HG03175 (cell line): Measurements from ENCODE around the gene AGAP1.

Experiments
- ATAC-seq: cut with Tn5 transposase; IDR thresholded peaks from one replicate; pipeline ENCODE4 v1.9.1; 2021; ENCODE audit warnings: mild to moderate bottlenecking, moderate library complexity; ENCODE audit not compliant: unreplicated experiment

AGAP1 gene

DNA sequence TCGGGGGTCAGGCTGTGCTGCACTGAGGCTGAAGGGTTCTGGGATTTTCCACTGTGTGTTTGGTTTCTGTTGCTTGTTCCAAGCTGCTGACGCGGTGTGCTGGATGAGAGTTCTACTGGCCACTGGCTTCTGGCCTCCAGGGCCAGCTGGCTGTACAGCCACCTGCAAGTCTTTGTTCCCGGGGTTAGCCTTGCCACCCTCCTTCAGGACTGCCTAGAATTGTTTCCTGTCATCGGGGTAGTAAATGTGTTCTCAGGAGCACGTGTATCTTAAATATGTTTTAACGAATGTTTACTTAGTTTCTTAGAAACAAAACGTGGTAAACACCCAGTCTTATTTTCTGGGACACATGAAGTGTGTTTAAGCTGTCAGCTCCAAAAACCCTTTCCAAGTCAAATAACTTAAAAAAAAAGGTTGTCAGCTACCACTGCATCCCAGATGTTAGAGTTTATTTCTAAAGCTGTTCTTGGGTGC, 231.2 kb downstream of the AGAP1 start:
- no peak for ATAC-seq

DNA sequence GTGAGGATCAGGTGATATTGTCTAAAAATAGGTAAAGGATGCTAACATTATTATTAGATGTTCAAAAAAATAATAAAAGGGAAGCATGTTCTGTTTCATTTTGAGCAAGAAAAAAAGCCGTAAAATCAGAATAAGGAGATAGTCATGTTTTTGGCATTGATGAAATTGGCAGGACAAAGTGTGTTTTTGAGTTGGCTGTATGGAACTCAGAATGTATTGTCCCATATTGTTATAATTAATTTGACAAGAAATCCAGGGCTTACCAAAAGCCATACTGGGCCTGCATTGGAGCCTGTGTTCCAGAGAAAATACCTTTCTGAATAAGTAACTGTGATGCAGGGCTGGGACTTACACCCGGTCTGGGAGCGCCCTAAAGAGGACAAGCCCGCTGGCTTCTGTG, 232.0 kb downstream of the AGAP1 start:
- ATAC-seq: no peak

DNA sequence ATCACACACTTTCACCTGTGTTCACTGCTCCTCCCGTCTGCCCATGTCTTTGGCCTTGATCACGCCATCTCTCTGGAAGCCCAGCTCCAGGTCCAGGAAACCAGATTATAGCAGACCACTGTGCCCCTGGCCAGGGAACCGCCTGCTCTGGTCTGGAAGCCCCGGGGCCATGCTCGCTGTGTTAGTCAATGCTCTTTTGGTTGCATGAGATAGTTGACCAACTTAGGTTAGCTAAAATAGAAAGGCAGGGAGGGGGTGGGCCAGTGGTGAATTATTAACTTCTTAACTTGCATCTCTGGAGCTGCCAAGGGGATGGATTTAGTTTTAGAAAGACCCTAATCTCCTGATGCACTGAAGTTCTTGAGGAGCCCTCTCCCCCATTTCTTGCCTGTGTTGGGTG, 232.7 kb downstream of the AGAP1 start:
- no peak for ATAC-seq

DNA sequence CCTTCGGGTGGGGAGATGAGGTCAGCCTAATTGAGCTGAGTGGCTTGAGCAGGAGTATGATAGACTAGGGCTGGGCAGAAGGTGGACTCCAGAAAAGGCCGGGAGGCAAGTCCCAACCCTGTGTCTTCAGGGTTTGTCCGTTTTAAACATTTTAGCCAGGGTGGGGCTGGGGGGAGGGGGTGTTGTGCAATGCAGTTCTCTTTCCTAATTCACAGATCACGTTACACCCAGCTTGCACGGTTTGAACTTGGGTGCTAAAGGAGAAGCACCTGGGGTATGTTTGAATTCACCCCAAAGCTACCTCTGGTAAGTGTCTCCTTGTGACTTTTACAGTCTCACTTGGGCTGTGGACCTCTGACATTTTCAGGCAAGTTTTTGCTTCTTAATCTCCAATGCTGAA, 233.3 kb downstream of the AGAP1 start:
- ATAC-seq: no peak

DNA sequence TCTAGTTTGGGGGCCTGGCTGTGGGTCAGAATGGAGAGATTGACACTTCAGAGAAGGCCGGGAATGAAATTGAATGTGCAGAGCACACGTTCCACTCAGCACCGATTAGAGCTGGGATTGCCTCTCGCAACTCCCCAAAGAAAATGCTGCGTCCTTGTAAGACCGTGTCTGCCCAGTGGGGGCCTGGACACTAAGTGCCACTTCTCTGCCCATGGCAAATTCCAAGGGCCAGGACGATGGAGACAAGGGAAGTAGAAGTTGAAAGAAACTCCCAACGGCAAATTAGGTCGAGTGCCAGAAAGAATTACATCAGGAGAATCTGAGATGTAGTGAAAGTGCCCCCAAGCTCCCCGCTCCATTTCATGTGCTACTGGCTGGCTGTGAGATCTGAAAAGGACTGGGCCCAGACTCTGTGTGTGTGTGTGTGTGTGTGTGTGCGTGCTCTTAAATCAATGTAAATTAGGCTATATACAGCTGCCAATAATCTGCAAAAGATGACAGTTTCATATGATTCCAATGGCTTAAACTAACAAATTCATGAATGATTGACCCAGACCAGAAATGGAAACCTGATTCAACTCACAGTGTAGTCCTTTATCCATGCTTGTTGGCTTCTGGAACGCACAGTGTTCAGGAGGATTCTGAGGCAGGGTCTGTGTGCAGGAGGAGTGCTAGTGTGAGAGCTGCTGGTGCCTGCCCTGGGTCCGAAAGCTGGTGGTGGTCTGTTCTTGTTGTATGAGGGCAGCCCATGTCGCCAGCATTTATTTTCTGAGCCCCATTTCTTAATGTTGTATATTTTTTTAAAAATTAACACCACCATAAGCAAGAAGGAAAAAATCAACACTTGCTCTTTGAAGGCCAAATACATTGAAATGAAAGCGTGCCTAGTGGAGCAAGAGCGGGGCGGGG, 234.3 kb downstream of the AGAP1 start:
- no peak for ATAC-seq

DNA sequence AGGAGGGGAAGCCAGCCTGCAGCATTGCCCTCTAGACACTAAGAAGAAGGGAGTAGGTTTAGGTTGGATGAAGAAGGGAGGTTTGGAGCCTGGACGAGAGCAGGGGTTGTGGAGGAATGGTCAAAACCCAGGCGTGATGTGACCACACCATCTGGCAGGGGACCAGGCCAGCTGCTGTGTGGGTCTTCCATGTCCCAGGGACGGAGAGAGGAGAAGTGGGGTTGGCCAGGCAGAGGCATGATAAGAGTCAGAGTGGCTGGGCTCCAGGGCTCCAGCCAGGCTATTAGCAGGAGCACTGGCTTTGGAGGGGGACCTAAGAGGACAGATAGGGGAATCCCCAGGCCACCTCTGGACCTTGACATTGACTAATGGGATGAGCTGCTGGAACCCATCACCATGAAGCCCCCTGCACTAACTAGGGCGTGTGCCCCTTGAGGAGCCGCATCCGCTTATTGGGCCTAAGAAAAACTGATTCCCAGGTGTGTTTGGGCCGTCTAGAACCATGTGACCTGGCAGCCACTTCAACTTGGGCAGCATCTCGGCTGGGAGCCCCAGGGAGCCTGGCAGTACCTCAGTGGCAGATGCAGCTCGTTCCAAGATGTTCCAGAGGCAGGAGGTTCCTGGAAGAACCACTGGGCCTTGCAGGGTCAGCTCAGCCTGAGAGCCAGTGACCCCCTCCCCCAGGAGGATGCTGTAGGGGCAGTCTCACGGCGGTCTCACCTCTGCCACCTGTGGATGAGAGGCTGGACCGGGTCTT, 235.1 kb downstream of the AGAP1 start:
- no peak for ATAC-seq

DNA sequence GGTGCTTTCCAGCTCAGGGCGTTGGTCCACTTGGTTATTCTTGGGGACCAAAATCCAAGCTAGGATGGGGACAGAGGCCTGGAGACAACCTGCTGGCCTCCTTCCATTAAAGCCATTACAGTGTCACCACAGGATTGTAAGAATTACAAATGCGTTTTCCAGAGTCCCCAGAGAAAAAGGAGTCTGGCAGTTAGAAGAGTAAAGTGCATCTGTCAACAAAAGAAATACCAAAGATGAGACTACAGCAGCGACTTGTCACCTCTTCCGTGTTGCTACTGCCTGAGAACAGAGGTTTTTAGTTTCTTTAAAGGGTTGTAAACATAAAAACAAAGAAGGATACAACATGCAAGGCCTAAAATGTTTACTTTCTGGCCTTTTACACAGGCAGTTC, 235.7 kb downstream of the AGAP1 start:
- ATAC-seq: no peak

DNA sequence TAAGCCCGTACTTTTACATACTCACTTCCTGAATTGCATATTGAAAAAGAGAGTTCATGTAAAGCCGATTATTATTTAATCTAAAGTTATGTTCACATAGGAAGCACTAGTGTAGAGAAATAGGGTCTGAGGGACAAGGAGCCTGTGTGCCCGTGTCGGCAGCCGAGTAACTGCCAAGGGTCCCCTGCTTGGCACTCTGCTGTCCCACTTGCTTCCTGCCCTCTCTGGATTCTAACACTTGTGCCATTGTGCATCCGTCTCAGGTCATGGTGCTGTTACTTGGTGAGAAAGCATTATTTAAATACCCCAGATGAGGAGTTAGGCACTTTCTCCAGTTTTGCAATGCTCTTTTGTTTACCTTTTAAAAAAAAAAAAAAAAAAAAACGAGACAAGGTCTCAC, 236.3 kb downstream of the AGAP1 start:
- no peak for ATAC-seq

DNA sequence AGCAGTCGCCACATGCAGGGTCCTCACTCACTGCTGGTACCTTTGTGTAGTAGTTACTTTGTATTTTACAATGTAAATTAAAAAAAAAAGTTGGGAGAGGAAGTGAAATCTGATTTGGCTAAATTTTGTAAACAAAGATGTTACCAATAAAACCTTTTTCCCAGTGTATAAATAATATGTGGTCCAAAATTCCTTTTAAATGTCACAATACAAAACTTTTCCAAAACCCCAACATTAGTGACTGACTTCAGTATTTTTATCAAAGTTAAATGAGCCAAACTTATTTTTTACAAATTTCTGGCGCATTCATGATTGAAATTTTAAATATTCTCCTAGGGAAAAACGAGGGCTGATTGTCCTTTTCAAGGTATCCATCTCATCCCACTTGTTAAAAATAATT, 239.9 kb downstream of the AGAP1 start:
- ATAC-seq: no peak

DNA sequence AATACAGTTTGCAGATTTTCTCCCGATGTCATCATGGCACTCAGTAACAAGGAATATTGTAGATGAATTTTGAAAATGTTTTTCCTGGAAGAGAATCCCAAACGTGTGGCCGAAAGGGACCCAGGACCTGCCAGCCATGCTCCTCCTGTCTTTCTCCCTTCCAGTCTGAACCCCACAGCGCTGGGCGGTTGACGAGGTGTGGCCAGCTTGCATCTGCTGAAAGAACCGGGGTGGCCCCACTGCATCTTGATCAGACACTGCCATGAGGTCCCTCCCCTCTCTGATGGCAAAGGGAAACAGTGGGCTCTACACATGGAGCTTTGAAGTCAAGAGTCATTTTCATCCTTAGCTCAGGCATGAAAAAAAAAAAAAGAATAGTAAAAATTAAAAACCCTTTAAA, 240.3 kb downstream of the AGAP1 start:
- no peak for ATAC-seq

DNA sequence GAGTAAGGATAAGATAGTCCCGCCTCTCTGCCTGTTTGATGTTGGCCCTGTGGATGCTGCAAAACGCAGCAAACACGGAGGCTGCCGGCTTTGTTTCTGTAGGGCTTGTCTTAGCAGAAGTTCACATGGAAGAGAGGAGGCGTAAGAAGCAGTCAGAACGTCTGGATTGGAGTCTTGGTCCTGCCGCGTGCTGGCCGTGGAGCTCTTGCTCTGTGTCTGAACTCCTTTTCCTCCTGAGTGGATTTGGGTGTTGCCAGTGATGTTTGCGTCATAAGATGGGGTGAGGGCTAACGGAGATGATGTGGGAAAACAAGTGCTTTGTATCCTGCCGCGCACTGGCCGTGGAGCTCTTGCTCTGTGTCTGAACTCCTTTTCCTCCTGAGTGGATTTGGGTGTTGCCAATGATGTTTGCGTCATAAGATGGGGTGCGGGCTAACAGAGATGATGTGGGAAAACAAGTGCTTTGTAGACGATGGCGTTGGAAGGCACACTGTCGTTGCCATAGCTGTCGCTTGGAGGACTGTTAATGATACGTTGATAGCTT, 240.9 kb downstream of the AGAP1 start:
- no peak for ATAC-seq

DNA sequence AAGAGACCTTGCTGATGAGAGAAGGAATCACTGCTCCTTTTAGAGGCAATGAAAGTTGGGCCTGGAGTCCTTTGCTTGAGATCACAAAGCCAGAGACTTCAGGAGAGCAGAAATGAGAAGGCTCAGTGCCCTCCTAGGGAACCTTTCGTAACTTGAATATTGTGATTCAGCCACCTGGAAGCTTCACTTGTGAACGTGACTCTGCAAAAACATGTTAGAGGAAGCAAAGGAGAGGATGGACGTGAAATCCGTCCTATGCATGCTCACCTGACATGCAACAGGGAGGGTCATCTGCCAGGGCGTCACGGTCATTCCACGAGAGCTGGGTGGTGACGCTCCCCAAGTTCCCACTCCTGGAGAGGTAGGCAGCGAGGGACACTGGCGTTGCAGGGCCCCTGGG, 243.6 kb downstream of the AGAP1 start:
- ATAC-seq: no peak

DNA sequence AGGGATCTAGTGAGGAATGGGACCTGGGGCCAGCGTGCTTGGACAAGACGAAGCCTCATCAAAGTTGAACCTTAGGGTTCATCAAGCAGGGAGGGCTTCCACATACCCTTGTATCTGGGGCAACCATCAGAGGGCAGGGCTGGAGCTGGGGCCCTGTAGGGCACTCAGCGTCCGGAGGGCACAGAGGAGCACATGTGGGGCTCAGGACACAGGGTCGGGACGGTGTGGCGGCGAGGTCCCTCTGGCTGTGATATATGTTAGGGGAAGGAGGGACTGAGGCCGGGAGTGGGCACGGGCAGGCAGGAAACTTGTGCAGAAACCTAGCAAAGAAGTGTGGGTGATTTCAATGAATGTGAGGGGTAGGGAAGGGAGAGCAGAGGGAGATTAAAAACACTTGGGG, 244.0 kb downstream of the AGAP1 start:
- ATAC-seq: no peak

DNA sequence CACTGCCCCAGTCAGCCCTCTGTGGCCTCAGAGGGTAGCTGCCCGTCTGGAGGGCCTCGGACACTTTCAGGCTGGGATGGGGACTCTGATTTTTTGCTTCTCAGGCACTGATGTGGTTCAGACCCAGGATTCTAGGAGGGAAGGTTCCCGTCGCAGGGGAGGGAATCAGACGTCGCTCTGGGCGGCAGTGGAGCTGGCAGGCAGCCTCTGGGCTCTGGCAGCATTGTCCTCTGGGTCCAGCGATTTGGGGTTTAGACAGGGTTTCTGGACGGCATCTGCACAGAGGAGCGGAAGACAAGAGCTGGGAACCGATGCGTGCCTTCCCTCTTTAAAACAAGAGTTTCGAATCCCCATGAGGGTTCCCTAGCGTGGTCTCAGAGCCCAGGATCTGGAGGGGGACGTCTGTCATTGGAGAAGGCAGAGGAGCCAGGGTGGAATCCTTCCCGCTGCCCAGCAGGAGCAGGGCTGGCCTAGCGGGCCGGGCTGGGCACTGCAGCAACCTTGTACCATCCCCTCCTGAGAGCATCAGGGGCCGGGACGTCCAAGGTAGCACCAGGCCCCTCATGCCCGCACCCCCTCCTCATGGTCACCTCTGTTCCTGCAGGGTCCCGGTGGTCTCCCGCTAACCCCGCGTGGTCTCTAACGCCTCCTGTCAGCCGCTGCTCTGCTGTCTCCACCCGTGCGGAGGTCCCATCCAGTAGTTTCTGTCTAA, 246.0 kb downstream of the AGAP1 start:
- ATAC-seq: no peak

DNA sequence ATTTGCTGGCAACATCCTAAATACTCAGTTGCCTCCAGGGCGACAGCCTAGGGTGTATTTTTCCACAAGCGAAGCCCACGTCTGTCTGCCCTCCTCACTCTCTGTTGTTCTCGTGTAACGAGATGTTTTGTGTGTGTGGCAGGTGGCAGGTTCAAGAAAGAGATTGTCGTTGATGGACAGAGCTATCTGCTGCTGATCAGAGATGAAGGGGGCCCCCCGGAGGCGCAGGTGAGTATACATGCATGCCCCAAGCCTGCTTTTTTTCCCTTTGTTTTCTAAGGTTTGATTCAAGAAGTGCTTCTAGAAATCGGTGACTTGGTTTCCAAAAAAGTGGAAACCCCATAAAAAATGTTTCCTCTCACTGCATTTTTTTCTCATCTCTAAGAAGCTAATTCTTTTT, 247.0 kb downstream of the AGAP1 start:
- no peak for ATAC-seq

DNA sequence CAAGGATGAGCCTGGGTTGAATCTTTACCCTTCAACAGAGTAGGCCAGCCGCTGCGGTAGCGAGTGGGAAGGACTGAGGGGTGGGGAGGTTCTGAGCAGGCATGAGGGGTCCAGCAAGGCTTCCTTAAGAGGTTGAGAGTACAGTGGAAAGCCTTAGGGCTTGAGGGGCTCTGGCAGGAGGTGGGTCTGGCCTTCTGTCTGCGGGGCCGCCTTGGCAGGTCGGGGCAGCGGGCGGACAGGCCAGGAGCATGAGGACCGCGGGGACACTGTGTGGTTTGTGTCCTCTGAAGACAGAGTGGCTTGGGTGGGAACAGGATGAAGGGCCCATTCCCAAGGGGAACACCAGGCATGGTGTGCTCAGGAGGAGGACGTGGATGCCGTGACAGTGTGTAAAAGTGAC, 250.3 kb downstream of the AGAP1 start:
- no peak for ATAC-seq

DNA sequence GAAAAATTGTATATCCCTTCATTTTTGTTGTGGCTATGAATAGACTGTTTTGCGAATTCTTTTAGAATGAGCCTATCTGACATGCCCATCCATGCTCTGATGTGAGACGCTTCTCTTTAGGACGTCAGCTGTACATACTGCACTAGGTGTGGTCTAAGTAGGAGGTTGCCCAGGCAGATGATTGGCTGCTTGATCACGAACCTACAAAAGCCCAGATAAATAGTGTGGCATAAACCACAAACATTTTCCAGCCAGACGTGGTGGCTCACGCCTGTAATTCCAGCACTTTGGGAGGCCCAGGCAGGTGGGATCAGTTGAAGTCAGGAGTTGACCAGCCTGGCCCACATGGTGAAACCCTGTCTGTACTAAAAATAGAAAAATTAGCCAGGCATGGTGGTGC, 251.8 kb downstream of the AGAP1 start:
- no peak for ATAC-seq

DNA sequence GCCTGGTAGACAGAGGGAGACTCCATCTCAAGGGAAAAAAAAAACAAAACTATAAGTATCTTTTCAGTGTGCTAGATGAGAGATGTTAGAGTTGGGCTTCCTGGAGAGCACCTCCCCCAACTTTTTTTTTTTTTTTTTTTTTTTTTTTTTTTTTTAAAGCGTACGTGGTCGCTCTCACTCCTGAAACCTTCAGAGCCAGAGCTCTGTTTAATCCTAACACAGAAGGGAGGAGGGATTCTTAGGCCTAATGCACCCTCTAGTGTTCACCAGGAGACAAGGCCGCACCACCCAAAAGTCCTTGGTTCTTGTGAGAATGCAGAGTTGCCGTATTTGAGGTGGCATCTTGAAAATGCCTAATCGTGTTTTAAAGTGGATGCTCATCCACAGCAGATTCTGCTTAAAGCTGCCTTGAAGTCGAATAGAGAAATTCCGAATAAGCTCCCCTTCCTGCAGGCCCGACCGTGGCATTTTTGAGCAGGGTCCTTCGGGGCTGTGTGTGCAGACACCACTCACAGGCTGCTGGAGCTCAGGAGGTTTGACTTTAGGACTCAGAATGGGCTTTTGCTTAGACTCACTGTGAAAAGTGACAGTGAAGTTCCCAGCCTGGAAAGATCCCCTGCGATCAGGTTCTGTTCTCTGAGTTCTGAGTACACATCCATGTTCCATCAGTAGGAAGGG, 252.6 kb downstream of the AGAP1 start:
- ATAC-seq: peak; percentile 80

DNA sequence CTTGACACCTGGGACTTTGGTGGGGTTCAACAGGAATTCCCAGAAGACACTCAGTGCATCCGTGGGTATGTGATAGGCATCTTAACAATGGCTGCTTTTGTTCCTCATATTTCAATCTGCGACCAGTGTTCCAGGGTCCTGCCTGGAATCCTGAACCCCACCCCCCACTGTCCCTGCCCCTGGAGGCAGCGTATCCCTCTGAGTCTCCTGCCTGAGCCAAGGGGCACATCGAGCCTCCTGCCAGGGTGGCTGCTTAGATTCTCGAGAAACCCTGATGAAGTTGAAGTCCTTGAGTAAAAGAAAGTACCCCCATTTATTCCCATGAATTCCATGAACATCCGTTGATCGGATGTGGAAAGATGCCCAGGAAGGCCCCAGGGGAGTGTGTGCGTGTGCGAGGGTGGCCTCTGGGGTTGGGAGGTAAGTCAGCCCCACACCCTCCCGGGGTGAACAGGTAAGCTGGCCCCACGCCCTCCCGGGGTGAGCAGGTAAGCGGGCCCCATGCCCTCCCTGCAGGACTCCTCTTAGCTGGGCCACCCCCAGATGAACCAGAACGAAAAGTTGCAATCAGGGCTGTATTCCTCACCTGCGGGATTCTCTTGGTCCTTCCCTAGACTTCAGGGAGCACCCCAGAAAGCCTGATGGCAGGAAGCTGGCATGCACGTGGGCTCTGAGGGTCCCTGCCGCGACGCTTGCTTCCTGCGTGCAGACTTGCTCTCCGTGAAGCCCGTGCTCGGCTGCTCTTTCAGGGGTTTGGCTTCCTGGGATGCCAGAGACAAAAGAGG, 253.3 kb downstream of the AGAP1 start:
- ATAC-seq: no peak

DNA sequence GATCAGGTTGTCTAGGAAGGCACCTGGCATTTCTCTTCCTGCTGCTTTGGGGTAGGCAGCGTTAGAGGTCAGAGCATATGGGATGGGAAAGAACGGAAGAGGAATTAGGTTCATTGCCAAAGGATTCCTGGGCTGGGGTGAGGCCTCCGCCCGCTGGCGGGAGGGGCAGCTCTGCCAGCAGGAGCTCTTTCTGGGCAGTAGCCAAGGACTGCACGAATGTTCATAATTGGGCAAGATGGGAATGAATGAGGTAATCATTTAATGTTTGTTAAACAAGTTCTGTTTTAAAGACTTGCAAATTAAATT, 253.9 kb downstream of the AGAP1 start:
- no peak for ATAC-seq
